Eye (tissue), 1 donor: ENCODE measurements around the gene TNRC6A.
"Not testable (repeated sequence)": the region's sequence is repeated elsewhere in the genome, so short reads cannot be mapped to it uniquely, and the experiment has no call there.

Source experiments
- DNase-seq: peaks from one replicate; pipeline ENCODE4 v3.0.0-alpha.2; 2015

Gene TNRC6A

GRCh38 chr16:24761526-24761925, 32.1 kb downstream of the TNRC6A start:
- no peak for DNase-seq

- DNase-seq: no peak
Observed at GRCh38 chr16:24764916-24765315, 35.5 kb downstream of the TNRC6A start.

- no peak for DNase-seq
Observed at GRCh38 chr16:24766057-24766456, 36.6 kb downstream of the TNRC6A start.

GRCh38 chr16:24769806-24770205, 40.4 kb downstream of the TNRC6A start:
- no peak for DNase-seq

- DNase-seq: no peak
Observed at GRCh38 chr16:24771132-24771778, 41.8 kb downstream of the TNRC6A start.

- DNase-seq: no peak
Observed at GRCh38 chr16:24771779-24772157, 42.3 kb downstream of the TNRC6A start.

- DNase-seq: no peak
Observed at GRCh38 chr16:24773771-24774427, 44.4 kb downstream of the TNRC6A start.

GRCh38 chr16:24774510-24774909, 45.1 kb downstream of the TNRC6A start:
- no peak for DNase-seq

GRCh38 chr16:24775455-24775854, 46.0 kb downstream of the TNRC6A start:
- no peak for DNase-seq

GRCh38 chr16:24776501-24777220, 47.2 kb downstream of the TNRC6A start:
- DNase-seq: no peak

GRCh38 chr16:24778671-24779070, 49.2 kb downstream of the TNRC6A start:
- DNase-seq: no peak

GRCh38 chr16:24781256-24781655, 51.8 kb downstream of the TNRC6A start:
- DNase-seq: no peak

GRCh38 chr16:24784121-24784520, 54.7 kb downstream of the TNRC6A start:
- DNase-seq: no peak

- no peak for DNase-seq
Observed at GRCh38 chr16:24789881-24790280, 60.4 kb downstream of the TNRC6A start.

- DNase-seq: no peak
Observed at GRCh38 chr16:24800586-24800985, 71.1 kb downstream of the TNRC6A start.

- no peak for DNase-seq
Observed at GRCh38 chr16:24801761-24802302, 72.4 kb downstream of the TNRC6A start.

- no peak for DNase-seq
Observed at GRCh38 chr16:24805484-24805883, 76.0 kb downstream of the TNRC6A start.

- DNase-seq: no peak
Observed at GRCh38 chr16:24807301-24807700, 77.8 kb downstream of the TNRC6A start.

GRCh38 chr16:24810951-24811843, 81.7 kb downstream of the TNRC6A start:
- no peak for DNase-seq

- DNase-seq: not testable (repeated sequence)
Observed at GRCh38 chr16:24812813-24813212, 83.4 kb downstream of the TNRC6A start.

- no peak for DNase-seq
Observed at GRCh38 chr16:24815021-24815420, 85.6 kb downstream of the TNRC6A start.

GRCh38 chr16:24816688-24817087, 87.2 kb downstream of the TNRC6A start:
- no peak for DNase-seq
